A549 (cell line): Measurements from ENCODE around the gene SHC1. TPM values are rescaled to one million over a fixed set of nuclear protein-coding genes. Genes with fewer than 3 reads are reported as not detected.
A peak's percentile ranks its signal among the peaks of the same experiment; 100 is the strongest.

ENCODE experiments used
- ATAC-seq, 2 experiments: fragments of 200-7000 bp in 1 of 2; fragments of >200 bp in 1 of 2; cut with Nextera tagmentation in 1 of 2; cut with Tn5 transposase in 1 of 2; 3 replicates each; pipeline versions ENCODE4 v1.8.0 to v1.9.1; 2018 to 2020; ENCODE audit warnings: mild to moderate bottlenecking in 1 of 2, moderate library complexity in 1 of 2
- CTCF ChIA-PET: fragments of 300-600 bp; sonication (Branson Sonifier 250); formaldehyde crosslinking; extraction: SDS; loops from one replicate; lab custom pipeline; 2021; ENCODE audit warnings: antibody characterized with exemption, inconsistent platforms; lab: Yijun Ruan, JAX
- POLR2A ChIA-PET: fragments of 350-600 bp; formaldehyde crosslinking; extraction: SDS; loops from one replicate; lab custom pipeline; 2021; ENCODE audit warnings: antibody characterized with exemption, inconsistent platforms; lab: Yijun Ruan, JAX
- DNase-seq, 2 experiments: peaks; one replicate each; pipeline versions ENCODE4 v3.0.0 to v3.0.0-alpha.2; 2011 to 2016; ENCODE audit warnings: low read depth in 1 of 2, low spot score in 1 of 2
- FAIRE-seq: peaks from 2 replicates; lab custom pipeline; 2011; peaks lifted over from hg19 to GRCh38; lab: Jason Lieb, UNC
- H3K27ac ChIP-seq, 2 experiments: fragments of >200 bp; sonication (Bioruptor Twin); formaldehyde crosslinking; 3 replicates each; pipeline ENCODE4 v1.5.1; 2016 to 2017
- H3K4me1 ChIP-seq: fragments of >200 bp; sonication (Bioruptor Twin); formaldehyde crosslinking; 3 replicates; pipeline ENCODE4 v1.6.1; 2016
- H3K4me2 ChIP-seq: fragments of >200 bp; sonication (Bioruptor Twin); formaldehyde crosslinking; 3 replicates; pipeline ENCODE4 v1.6.1; 2016
- H3K4me3 ChIP-seq: fragments of >200 bp; sonication (Bioruptor Twin); formaldehyde crosslinking; 3 replicates; pipeline ENCODE4 v1.5.1; 2016
- H3K9me3 ChIP-seq: fragments of >200 bp; sonication (Bioruptor Twin); formaldehyde crosslinking; 3 replicates; pipeline ENCODE4 v1.6.1; 2016
- ATOH8 ChIP-seq: fragments of 250-450 bp; sonication (Bioruptor Pico); IDR thresholded peaks from 2 replicates; pipeline ENCODE4 v1.5.0; 2020; ENCODE audit warnings: low read depth, mild to moderate bottlenecking, moderate library complexity
- BCL3 ChIP-seq: fragments of >200 bp; sonication (Bioruptor Twin); formaldehyde crosslinking; IDR thresholded peaks from 3 replicates; pipeline ENCODE4 v1.6.1; 2016
- BHLHE40 ChIP-seq: IDR thresholded peaks from 2 replicates; pipeline ENCODE4 v1.6.1; 2012; ENCODE audit warnings: low read depth, low read length, inconsistent platforms
- CEBPB ChIP-seq, 2 experiments: fragments of >200 bp in 1 of 2; sonication (Bioruptor Twin) in 1 of 2; formaldehyde crosslinking in 1 of 2; IDR thresholded peaks; 2 replicates each; pipeline ENCODE4 v1.6.1; 2012 to 2016
- CHD2 ChIP-seq: fragments of 150-350 bp; IDR thresholded peaks from 2 replicates; pipeline ENCODE4 v1.6.1; 2014; ENCODE audit warnings: low read length; ENCODE audit not compliant: partially characterized antibody
- E2F6 ChIP-seq: IDR thresholded peaks from 2 replicates; pipeline ENCODE4 v1.6.1; 2012; ENCODE audit warnings: low read depth, borderline replicate concordance
- ESRRA ChIP-seq: fragments of 150-350 bp; IDR thresholded peaks from 2 replicates; pipeline ENCODE4 v1.6.1; 2014; ENCODE audit warnings: mild to moderate bottlenecking, low read length, borderline replicate concordance
- FOSB ChIP-seq: fragments of 250-450 bp; sonication (Bioruptor Pico); IDR thresholded peaks from 2 replicates; pipeline ENCODE4 v1.5.0; 2020; ENCODE audit warnings: mild to moderate bottlenecking, moderate library complexity
- FOSL2 ChIP-seq, 2 experiments: fragments of 450-650 bp in 1 of 2; fragments of >200 bp in 1 of 2; sonication (Bioruptor Twin) in 1 of 2; formaldehyde crosslinking; IDR thresholded peaks; 2 replicates each; pipeline versions ENCODE4 v1.5.0 to v1.6.1; 2016 to 2020; ENCODE audit warnings: mild to moderate bottlenecking in 1 of 2, moderate library complexity in 1 of 2
- FOXS1 ChIP-seq: fragments of 250-450 bp; sonication (Bioruptor Pico); IDR thresholded peaks from 2 replicates; pipeline ENCODE4 v1.5.0; 2020; ENCODE audit warnings: mild to moderate bottlenecking, moderate library complexity
- GATA3 ChIP-seq: IDR thresholded peaks from 2 replicates; pipeline ENCODE4 v1.6.1; 2012; ENCODE audit warnings: borderline replicate concordance
- HES2 ChIP-seq: fragments of >200 bp; sonication (Bioruptor Twin); formaldehyde crosslinking; IDR thresholded peaks from 2 replicates; pipeline ENCODE4 v1.6.1; 2016
- HEYL ChIP-seq: fragments of 250-450 bp; sonication (Bioruptor Pico); IDR thresholded peaks from 2 replicates; pipeline ENCODE4 v1.8.0; 2021; ENCODE audit warnings: mild to moderate bottlenecking, moderate library complexity
- HMGXB4 ChIP-seq: fragments of 250-450 bp; sonication (Bioruptor Pico); IDR thresholded peaks from 2 replicates; pipeline ENCODE4 v1.5.0; 2021; ENCODE audit warnings: mild to moderate bottlenecking, moderate library complexity, borderline replicate concordance
- HOXB13 ChIP-seq: fragments of 250-450 bp; sonication (Bioruptor Pico); IDR thresholded peaks from 2 replicates; pipeline ENCODE4 v1.5.0; 2020; ENCODE audit warnings: low read depth, mild to moderate bottlenecking, moderate library complexity
- HOXB5 ChIP-seq: fragments of 250-450 bp; sonication (Bioruptor Pico); IDR thresholded peaks from 2 replicates; pipeline ENCODE4 v1.5.0; 2020; ENCODE audit warnings: mild to moderate bottlenecking, moderate library complexity
- JUN ChIP-seq, 2 experiments: fragments of >200 bp; sonication (Bioruptor Twin); formaldehyde crosslinking; IDR thresholded peaks; 2 replicates in 1 of 2; 3 replicates in 1 of 2; pipeline ENCODE4 v1.6.1; 2016 to 2017
- KDM5A ChIP-seq: fragments of 200-600 bp; sonication (generic); IDR thresholded peaks from 2 replicates; pipeline ENCODE4 v1.6.1; 2016; ENCODE audit warnings: antibody characterized with exemption, mild to moderate bottlenecking
- MYC ChIP-seq: IDR thresholded peaks from 2 replicates; pipeline ENCODE4 v1.6.1; 2012; ENCODE audit warnings: mild to moderate bottlenecking, inconsistent platforms, low read length, improper control_type of control experiment, borderline replicate concordance
- NFE2L2 ChIP-seq: fragments of 150-350 bp; conservative IDR thresholded peaks from 2 replicates; pipeline ENCODE4 v1.6.1; 2014; ENCODE audit warnings: low read length
- PHF8 ChIP-seq: fragments of 200-600 bp; sonication (generic); IDR thresholded peaks from 2 replicates; pipeline ENCODE4 v1.6.1; 2016; ENCODE audit warnings: low read depth, mild to moderate bottlenecking, antibody characterized with exemption, moderate library complexity, borderline replicate concordance
- POLR2AphosphoS2 ChIP-seq: conservative IDR thresholded peaks from 2 replicates; pipeline ENCODE4 v1.6.1; 2012; ENCODE audit warnings: low read length, improper control_type of control experiment, inconsistent platforms
- RNF2 ChIP-seq: fragments of 200-600 bp; sonication (generic); IDR thresholded peaks from 2 replicates; pipeline ENCODE4 v1.6.1; 2016; ENCODE audit warnings: low read depth, mild to moderate bottlenecking, antibody characterized with exemption, moderate library complexity, borderline replicate concordance
- ZFP36 ChIP-seq: fragments of 450-650 bp; IDR thresholded peaks from 2 replicates; pipeline ENCODE4 v1.6.1; 2014; ENCODE audit warnings: borderline replicate concordance; ENCODE audit not compliant: partially characterized antibody
- ZNF302 ChIP-seq: fragments of 250-450 bp; sonication (Bioruptor Pico); IDR thresholded peaks from 2 replicates; pipeline ENCODE4 v1.9.0; 2021; ENCODE audit warnings: inconsistent platforms, mild to moderate bottlenecking, moderate library complexity
- ZSCAN20 ChIP-seq: fragments of 250-450 bp; sonication (Bioruptor Pico); IDR thresholded peaks from 2 replicates; pipeline ENCODE4 v1.8.0; 2022; ENCODE audit warnings: mild to moderate bottlenecking, moderate library complexity
- WGBS: methylation state at CpG from one replicate; pipeline ENCODE4 v1.1.6; 2017; ENCODE audit errors: missing lambda C conversion rate; 5-methylcytosine and 5-hydroxymethylcytosine counted together
- polyA plus RNA-seq, 4 experiments: library from polyadenylated mRNA; depleted of rRNA in 3 of 4; stranded (reverse); fragments of >200 nt; fragmentation: RNase III in 1 of 4; extraction: RNeasy Plus Mini Kit Qiagen cat#74134 plus additional on column Dnase treatment in 1 of 4; gene quantifications; 2 replicates in 3 of 4; 3 replicates in 1 of 4; pipeline ENCODE4 v1.2.3, GENCODE V29; 2011 to 2017

SHC1 gene
- polyA plus RNA-seq, 2 of the 4 experiments (the other 2 are of a cell fraction): 118 to 174 TPM

- Histone ChIP-seq H3K27ac (peak overlapping the region; percentile 96 to 99), H3K4me3 (peak overlapping the region; percentile 29), H3K4me1 (peaks cover 74% of the 10 kb centered on the region), H3K4me2 (peak overlapping the region; percentile 76), H3K9me3 (no peaks in the 10 kb centered on the region)
- no peak for ATAC-seq
- TF ChIP-seq ESRRA (no peak), CHD2 (no peak), ZFP36 (no peak), E2F6 (no peak), KDM5A (no peak), CEBPB (IDR thresholded peaks at IDR 0.05) (no peak), PHF8 (no peak), ATOH8 (CRISPR knock-in tag) (no peak), HMGXB4 (no peak), HES2 (no peak), BCL3 (no peak)
- DNase-seq: no peak
- ChIA-PET CTCF (interaction anchor here (0.6 to 2.2 kb wide), 7 partner anchors 67 to 120 kb away, joined by 3 to 8 read pairs (median 3); no protein-coding TSS in a partner anchor), POLR2A (interaction anchor here (0.6 to 2.8 kb wide), 6 partner anchors 9 to 63 kb away, joined by 3 to 23 read pairs (median 12); partner anchors contain the start of genes CKS1B and SHC1)
- FAIRE-seq: no peak
- WGBS: 57% methylated on average over 6 of the region's 6 CpGs
These were observed 47.4 kb upstream of the SHC1 start for GRCh38 chr1:155017946-155018316.

GRCh38 chr1:155017041-155017945 is 46.7 kb upstream of the SHC1 start:
- WGBS: 1% methylated on average over 33 of the region's 49 CpGs
- peak overlapping the region; percentile 29 for H3K4me3 ChIP-seq
- ChIA-PET CTCF (interaction anchor here (0.6 to 2.2 kb wide), 9 partner anchors 68 to 153 kb away, joined by 3 to 8 read pairs (median 3); no protein-coding TSS in a partner anchor), POLR2A (interaction anchor here (0.6 to 2.8 kb wide), 6 partner anchors 10 to 62 kb away, joined by 3 to 23 read pairs (median 12); partner anchors contain the start of genes CKS1B and SHC1)
- H3K4me2 ChIP-seq: peak overlapping the region; percentile 76
- H3K9me3 ChIP-seq: no peaks in the 10 kb centered on the region
- H3K27ac ChIP-seq: peak overlapping the region; percentile 96 to 99
- no peak for FAIRE-seq
- peak; percentile 84 to 98 for DNase-seq
- peaks cover 74% of the 10 kb centered on the region for H3K4me1 ChIP-seq
- ATAC-seq: peak; percentile 83 to 90
- peak; percentile 78 for TF ChIP-seq MYC
- no peak for TF ChIP-seq ZNF302 (CRISPR knock-in tag)
- no peak for TF ChIP-seq RNF2
- TF ChIP-seq GATA3: peak; percentile 64
- peak; percentile 30 for TF ChIP-seq NFE2L2
- no peak for TF ChIP-seq FOSB (CRISPR knock-in tag)
- TF ChIP-seq KDM5A: no peak
- TF ChIP-seq FOXS1 (CRISPR knock-in tag): no peak
- peak; percentile 51 to 96; a peak in 3 of 5 replicates for TF ChIP-seq JUN (IDR thresholded peaks at IDR 0.05)
- TF ChIP-seq BHLHE40: no peak
- TF ChIP-seq HOXB5 (CRISPR knock-in tag): peak; percentile 16; the same call in 1 of the 2 replicates
- TF ChIP-seq E2F6: no peak
- no peak for TF ChIP-seq HOXB13 (CRISPR knock-in tag)
- no peak for TF ChIP-seq HEYL (CRISPR knock-in tag)
- no peak for TF ChIP-seq ATOH8 (CRISPR knock-in tag)
- TF ChIP-seq CEBPB (IDR thresholded peaks at IDR 0.05): no peak
- no peak for TF ChIP-seq CHD2
- TF ChIP-seq ZSCAN20: no peak
- TF ChIP-seq FOSL2 (IDR thresholded peaks at IDR 0.05): peak; percentile 11; the same call in 1 of the 2 replicates
- TF ChIP-seq FOSL2 (CRISPR knock-in tag; IDR thresholded peaks at IDR 0.05): peak; percentile 89
- no peak for TF ChIP-seq POLR2AphosphoS2
